ENCODE results near the gene DOCK1.

DOCK1 gene

DNA sequence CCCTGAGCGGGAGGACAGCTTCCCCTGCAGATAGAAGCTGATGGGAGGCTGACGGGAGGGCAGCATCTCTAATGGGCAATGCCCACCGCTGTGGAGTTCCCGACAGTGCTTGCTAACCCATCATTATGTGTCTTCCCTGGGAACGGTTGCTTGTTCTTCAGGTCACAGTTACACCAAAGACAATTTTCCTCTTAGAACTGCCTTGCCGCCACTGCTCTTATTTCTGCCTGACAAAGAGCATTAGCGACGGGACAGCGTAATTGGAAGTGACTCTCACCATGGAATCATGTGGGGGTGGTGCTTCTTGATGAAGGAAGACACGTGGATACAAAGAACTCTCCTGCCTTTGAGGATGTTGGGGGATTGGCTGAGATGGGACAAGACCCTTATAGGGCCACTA lies 562.6 kb downstream of the DOCK1 start:
- no peak for DNase-seq (ENCODE audit: low read depth)

DNA sequence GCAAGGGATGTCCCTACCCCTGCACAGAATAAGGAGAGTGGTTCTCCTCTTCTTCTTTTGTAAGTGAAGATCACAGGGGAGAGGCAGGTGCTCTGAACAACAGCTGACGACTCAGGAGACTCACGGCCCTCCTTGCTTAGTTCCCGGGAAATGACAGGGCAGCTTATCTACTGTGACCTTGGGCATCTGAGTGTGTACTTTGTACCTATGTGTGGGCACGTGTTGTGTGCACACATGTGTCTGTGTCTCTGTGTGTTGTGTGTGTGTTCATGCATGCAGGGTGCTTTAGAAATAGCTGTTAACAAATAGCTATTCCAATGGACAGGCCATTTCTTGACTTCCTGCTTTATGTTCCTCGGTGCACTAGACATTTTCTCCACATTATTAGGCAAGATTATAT lies 563.4 kb downstream of the DOCK1 start:
- DNase-seq (ENCODE audit: low read depth) = no peak

DNA sequence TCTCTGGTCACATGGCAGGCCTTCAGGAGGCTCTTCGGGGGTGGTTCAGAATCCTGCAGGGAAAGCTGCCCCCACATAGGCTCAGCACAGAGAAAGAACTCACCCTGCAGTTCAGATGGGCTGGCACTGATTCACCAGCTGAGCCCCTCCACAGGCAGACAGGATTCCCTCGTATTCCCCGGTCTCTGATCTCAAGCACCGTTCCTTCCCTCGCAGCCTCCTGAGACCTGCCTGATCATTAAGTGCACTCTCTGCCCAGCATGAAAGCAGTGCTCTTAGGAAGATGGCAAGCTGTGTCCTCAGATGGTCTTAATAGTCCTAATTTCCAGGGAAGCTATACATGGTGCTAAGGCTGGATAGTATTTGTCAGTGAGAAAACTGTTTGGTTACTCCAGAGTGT lies 565.7 kb downstream of the DOCK1 start:
- DNase-seq (ENCODE audit: low read depth) = no peak

DNA sequence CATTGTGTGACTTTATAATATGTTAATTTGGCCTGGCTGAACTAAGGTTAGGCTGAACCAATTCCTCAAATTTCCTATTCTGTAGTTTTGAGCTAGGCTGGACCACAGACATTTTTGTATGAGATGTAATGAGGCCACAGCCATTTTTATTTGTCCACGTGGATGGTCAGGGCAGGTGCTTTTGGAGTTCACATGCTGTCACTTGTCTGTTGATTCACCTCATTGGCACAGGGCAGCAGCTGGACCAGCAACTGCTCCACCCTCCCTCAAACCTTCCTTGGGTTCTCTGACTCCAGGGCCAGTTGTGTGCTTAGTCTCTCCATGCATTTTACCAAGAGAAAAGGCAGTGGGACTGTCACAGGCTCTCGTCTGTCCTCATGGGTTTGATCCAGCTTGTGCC lies 567.7 kb downstream of the DOCK1 start:
- DNase-seq (ENCODE audit: low read depth) = no peak

DNA sequence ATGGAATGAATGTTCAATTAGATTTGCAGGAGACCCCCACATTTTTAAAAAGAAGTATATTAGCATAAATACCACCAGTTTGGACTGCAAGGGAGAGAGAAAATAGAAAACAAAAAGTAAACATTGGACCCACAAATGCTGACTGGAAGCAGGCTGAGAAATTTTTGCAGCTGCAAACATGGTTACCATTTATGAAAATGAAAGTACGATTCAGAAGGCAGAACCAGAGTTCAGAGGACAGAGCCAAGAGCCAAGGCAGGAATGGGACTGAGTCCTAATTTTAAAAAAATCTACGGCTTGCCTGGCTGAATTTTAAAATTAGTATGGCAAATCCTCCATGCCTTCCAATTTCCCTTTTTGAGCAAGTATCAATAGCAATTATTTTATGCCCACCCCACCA lies 569.3 kb downstream of the DOCK1 start:
- no peak for DNase-seq (ENCODE audit: low read depth)

DNA sequence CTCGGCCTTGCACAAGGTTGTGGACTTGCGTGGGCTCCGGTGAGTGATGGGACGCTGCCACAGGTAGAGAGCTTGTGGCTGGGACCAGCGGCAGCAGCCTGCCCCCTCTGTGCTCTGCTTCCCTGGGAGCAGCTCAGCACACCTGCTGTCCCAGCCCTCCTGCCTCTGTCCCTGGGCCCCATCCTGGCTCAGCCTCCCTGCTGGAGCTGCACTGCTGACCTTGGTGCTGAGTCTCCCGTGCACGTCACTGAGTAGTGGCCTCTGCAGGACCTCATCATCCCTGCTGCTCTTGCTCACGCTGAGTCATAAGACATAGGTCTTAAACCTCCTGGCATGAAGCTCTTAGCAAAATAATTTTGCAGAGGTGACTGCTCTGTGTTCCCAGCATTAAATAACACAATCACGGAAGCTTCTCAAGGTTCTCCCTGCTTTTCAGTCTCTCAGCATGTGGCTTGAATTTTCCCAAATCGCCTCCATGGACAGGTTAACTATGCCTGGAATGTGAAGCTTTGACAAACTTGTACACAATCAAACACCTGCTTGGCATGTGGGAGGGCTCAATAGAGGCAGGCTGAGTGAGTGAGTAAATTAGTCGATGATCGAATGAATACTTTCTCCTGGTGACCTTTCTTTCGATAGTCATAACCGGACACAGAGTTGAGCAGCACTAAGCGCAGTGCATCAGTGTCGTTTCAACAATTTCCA lies 580.1 kb downstream of the DOCK1 start:
- DNase-seq (ENCODE audit: low read depth) = peak; percentile 2

DNA sequence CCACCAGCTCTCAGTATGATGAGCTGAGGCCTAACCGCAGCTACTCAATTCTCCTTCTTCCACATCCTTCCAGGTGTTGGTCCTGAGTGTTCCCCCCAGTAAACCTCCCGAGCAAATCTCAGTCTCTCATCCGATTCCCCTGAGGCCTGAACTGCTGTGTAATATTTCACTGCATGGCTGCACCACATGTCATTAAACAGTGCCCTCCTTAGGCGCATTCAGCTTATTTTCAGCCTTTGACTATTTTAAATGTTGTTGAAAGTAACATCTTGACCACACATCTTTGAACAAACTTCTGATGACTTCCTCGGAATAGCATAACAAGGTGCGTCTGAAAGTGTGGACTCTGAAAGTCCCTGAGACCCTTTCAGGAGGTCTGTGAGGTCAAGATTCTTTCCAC lies 581.1 kb downstream of the DOCK1 start:
- DNase-seq (ENCODE audit: low read depth) = no peak

DNA sequence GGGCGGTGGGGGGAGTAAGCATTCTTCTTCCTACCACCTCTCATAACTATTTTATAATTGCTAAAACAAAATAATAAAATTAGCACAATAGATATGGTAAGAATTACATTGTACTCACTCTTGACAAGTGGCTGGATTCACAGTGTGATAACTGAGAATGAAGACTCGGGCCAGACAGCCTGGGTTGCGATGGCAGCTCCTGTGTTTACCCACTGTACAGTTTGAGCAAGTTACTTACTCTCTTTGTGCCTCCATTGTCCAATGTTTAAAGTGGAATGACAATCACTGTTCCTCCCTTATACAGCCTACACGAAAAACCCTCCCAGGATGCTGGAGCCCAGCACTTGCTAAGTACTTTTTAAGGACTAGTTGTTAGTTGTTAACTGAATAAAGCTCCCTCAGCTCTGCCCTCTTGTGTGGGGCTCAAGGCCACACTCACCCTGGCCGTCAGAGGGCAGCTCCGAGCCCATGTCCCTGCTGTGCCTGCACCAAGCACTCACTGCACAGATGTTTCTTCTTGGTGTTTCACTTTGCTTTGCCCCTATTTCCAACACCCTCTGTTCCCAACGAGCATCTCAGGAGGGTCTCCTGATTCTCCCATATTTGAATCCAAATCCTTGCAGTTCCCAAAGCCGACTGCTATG lies 587.5 kb downstream of the DOCK1 start:
- no peak for DNase-seq (ENCODE audit: low read depth)

DNA sequence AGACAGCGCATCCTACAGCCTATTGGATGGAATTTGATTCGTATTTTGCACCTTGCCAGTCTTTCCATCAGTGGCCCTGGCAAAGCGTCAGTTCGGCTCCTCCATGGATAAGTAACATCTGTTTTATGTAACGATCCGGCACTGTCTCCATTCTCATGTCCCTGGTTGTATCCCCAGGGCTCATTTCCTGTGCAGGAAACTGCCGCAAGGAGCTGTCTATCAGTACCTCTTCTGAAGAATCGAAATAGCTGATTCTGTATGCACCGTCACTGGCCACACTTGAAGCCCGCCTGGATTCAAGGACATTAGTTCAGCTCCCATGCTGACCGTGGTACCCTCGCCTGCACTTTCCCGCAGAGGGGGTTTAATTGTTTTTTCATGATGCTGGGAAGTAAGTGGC lies 590.8 kb downstream of the DOCK1 start:
- DNase-seq (ENCODE audit: low read depth) = no peak

DNA sequence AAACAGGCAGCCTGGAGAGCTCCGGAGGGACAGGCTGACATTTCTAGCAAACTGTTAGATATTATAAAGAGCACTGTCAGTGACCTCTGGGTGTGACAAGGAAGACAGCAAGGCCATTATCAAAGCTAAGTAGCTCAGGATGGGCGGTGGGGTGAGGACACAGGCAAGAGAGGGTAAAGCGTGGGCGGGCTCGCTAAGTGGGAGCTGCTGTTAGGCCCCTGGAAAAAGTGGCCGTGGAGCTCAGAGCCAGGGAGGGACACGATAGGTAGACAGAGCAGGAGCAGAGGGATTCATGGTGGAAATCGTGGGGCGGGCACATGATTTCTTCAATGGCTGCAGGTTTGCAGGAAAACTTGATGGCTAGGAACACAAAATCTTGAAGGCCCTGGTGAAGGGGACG lies 592.5 kb downstream of the DOCK1 start:
- no peak for DNase-seq (ENCODE audit: low read depth)

DNA sequence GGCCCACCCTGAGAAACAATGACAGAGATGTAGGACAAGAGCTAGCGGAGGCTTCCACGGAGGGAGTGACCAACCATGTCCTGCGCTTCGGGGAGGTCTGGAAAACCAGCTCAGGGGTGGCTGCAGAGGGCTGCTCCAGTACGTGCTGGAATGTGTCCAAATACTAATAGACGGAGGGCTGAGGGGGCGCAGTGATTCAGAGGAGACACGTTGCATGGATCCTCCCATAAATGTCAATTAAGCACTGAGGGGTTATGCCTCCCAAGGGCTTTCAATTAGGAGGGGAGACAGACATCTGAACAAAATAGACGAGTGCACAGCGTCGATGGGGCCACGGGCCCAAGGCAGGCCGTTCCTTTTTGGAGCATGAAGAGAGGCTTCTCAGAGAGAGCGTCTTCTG lies 592.9 kb downstream of the DOCK1 start:
- DNase-seq (ENCODE audit: low read depth) = no peak

DNA sequence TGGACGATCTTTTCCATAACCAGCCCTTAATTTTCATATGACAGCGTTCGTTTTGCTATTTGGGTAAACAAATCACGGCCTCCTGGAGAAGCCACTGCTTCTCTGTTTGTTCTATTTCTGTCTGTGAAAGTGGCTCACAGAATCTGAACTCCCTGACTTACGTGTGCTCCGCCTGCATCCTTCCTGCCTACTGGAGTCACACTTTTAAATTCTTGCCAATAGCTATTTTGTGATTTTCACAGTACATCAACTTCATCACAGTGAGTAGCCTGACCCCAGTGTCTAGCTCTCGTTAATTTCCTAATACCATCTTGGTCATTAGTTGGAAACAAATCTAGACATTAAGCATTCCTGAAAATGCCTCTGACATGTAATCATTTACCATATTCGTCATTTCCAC lies 594.9 kb downstream of the DOCK1 start:
- no peak for DNase-seq (ENCODE audit: low read depth)
